Liver (tissue), 9 donors: ENCODE data around the gene KCTD12. TPM values are rescaled to one million over a fixed set of nuclear protein-coding genes. Genes with fewer than 3 reads are reported as not detected.

Experiments
- DNase-seq: peaks from one replicate; pipeline ENCODE4 v3.0.0-alpha.2; 2017; ENCODE audit warnings: low spot score
- H3K27ac ChIP-seq, 2 donors: one replicate each; pipeline ENCODE4 v1.7.0; 2013; ENCODE audit warnings: inconsistent platforms in 2 of 2, low read length in 2 of 2, control low read depth in 1 of 2, low read depth in 1 of 2, mild to moderate bottlenecking in 1 of 2
- H3K27me3 ChIP-seq, 4 donors: one replicate each; pipeline versions ENCODE4 v1.6.1 to v1.7.0; 2013; ENCODE audit warnings: low read length in 3 of 4, inconsistent platforms in 1 of 4, mild to moderate bottlenecking in 1 of 4, moderate library complexity in 1 of 4; ENCODE audit not compliant: control insufficient read depth in 4 of 4, insufficient read depth in 4 of 4
- H3K36me3 ChIP-seq, 4 donors: one replicate each; pipeline versions ENCODE4 v1.6.1 to v1.7.0; 2013; ENCODE audit warnings: low read length in 3 of 4, mild to moderate bottlenecking in 3 of 4, low read depth in 1 of 4, moderate library complexity in 1 of 4; ENCODE audit not compliant: control insufficient read depth in 4 of 4, insufficient read depth in 3 of 4
- H3K4me1 ChIP-seq, 4 donors: one replicate each; pipeline versions ENCODE4 v1.6.1 to v1.7.0; 2013; ENCODE audit warnings: low read length in 3 of 4, mild to moderate bottlenecking in 3 of 4, moderate library complexity in 1 of 4; ENCODE audit not compliant: control insufficient read depth in 4 of 4, insufficient read depth in 4 of 4
- H3K4me3 ChIP-seq, 3 donors: one replicate each; pipeline versions ENCODE4 v1.6.1 to v1.7.0; 2013; ENCODE audit warnings: low read length in 3 of 3, control low read depth in 1 of 3, low read depth in 1 of 3, mild to moderate bottlenecking in 1 of 3
- H3K9ac ChIP-seq, 2 donors: one replicate each; pipeline ENCODE4 v1.7.0; 2013; ENCODE audit warnings: low read length in 2 of 2, mild to moderate bottlenecking in 2 of 2, moderate library complexity in 2 of 2, control low read depth in 1 of 2, low read depth in 1 of 2
- H3K9me3 ChIP-seq, 4 donors: one replicate each; pipeline versions ENCODE4 v1.6.1 to v1.7.0; 2013; ENCODE audit warnings: low read length in 3 of 4; ENCODE audit not compliant: control insufficient read depth in 4 of 4
- EGR1 ChIP-seq, 2 donors: IDR thresholded peaks; 2 replicates each; pipeline ENCODE4 v1.6.1; 2016 to 2018; ENCODE audit warnings: antibody characterized with exemption in 2 of 2, low read depth in 2 of 2
- FOXA1 ChIP-seq: IDR thresholded peaks from 2 replicates; pipeline ENCODE4 v1.6.1; 2016; ENCODE audit warnings: antibody characterized with exemption
- FOXA2 ChIP-seq: IDR thresholded peaks from 2 replicates; pipeline ENCODE4 v1.6.1; 2016; ENCODE audit warnings: antibody characterized with exemption
- HNF4A ChIP-seq, 2 donors: conservative IDR thresholded peaks; 2 replicates each; pipeline ENCODE4 v1.6.1; 2016; ENCODE audit warnings: antibody characterized with exemption in 2 of 2, mild to moderate bottlenecking in 2 of 2
- HNF4G ChIP-seq: IDR thresholded peaks from 2 replicates; pipeline ENCODE4 v1.6.1; 2016; ENCODE audit warnings: antibody characterized with exemption
- JUND ChIP-seq, 2 donors: IDR thresholded peaks; 2 replicates each; pipeline ENCODE4 v1.6.1; 2016; ENCODE audit warnings: antibody characterized with exemption in 2 of 2
- NR2F2 ChIP-seq: IDR thresholded peaks from 2 replicates; pipeline ENCODE4 v1.6.1; 2016; ENCODE audit warnings: antibody characterized with exemption
- RAD21 ChIP-seq, 2 donors: IDR thresholded peaks; 2 replicates each; pipeline ENCODE4 v1.6.1; 2016; ENCODE audit warnings: antibody characterized with exemption in 2 of 2, mild to moderate bottlenecking in 2 of 2
- RXRA ChIP-seq, 2 donors: IDR thresholded peaks; 2 replicates each; pipeline ENCODE4 v1.6.1; 2017 to 2018; ENCODE audit warnings: antibody characterized with exemption in 2 of 2, mild to moderate bottlenecking in 1 of 2
- SP1 ChIP-seq: IDR thresholded peaks from 2 replicates; pipeline ENCODE4 v1.6.1; 2018; ENCODE audit warnings: antibody characterized with exemption, mild to moderate bottlenecking
- TAF1 ChIP-seq: conservative IDR thresholded peaks from 2 replicates; pipeline ENCODE4 v1.6.1; 2016; ENCODE audit warnings: antibody characterized with exemption, mild to moderate bottlenecking
- YY1 ChIP-seq: IDR thresholded peaks from 2 replicates; pipeline ENCODE4 v1.6.1; 2016; ENCODE audit warnings: antibody characterized with exemption, mild to moderate bottlenecking
- WGBS: extraction: QIAGEN DNeasy Blood & Tissue Kit; methylation state at CpG from one replicate; pipeline ENCODE4 v1.1.7; 2013; 5-methylcytosine and 5-hydroxymethylcytosine counted together
- polyA plus RNA-seq, 2 donors: library from polyadenylated mRNA; stranded (reverse) in 1 of 2; unstranded in 1 of 2; fragments of 200-250 nt in 1 of 2; fragments of >200 nt in 1 of 2; fragmentation: Nextera tagmentation in 1 of 2; extraction: Ambion mirVana in 1 of 2; gene quantifications; one replicate each; pipeline versions ENCODE4 v1.2.1 to v1.2.3, GENCODE V29; 2013 to 2015
- total RNA-seq, 2 donors: library from RNA; depleted of rRNA; stranded (reverse); fragments of >200 nt; gene quantifications; one replicate each; pipeline ENCODE4 v1.2.3, GENCODE V29; 2014
- TF ChIP-seq, protein P1 (sequence below): IDR thresholded peaks from 2 replicates; pipeline ENCODE4 v1.6.1; 2016; ENCODE audit warnings: antibody characterized with exemption
- TF ChIP-seq, protein P2 (sequence below): fragments of 150-350 bp; IDR thresholded peaks from 2 replicates; pipeline ENCODE4 v1.5.1; 2017; ENCODE audit warnings: improper control_type of control experiment, low read depth, low read length; ENCODE audit not compliant: missing input control
- TF ChIP-seq, protein P3 (sequence below): IDR thresholded peaks from 2 replicates; pipeline ENCODE4 v1.6.1; 2016; ENCODE audit warnings: antibody characterized with exemption
- TF ChIP-seq, protein P4 (sequence below): IDR thresholded peaks from 2 replicates; pipeline ENCODE4 v1.6.1; 2016; ENCODE audit warnings: antibody characterized with exemption
- TF ChIP-seq, protein P5 (sequence below): IDR thresholded peaks from 2 replicates; pipeline ENCODE4 v1.6.1; 2016; ENCODE audit warnings: antibody characterized with exemption, mild to moderate bottlenecking
- donor health status: healthy.
- donor health status: healthy.
- donor health status: healthy.
- donor health status: healthy.
- donor health status: healthy.

The KCTD12 gene
- total and polyA plus RNA-seq, 4 donors = 1.5 to 14.8 (median 6.6) TPM

DNA sequence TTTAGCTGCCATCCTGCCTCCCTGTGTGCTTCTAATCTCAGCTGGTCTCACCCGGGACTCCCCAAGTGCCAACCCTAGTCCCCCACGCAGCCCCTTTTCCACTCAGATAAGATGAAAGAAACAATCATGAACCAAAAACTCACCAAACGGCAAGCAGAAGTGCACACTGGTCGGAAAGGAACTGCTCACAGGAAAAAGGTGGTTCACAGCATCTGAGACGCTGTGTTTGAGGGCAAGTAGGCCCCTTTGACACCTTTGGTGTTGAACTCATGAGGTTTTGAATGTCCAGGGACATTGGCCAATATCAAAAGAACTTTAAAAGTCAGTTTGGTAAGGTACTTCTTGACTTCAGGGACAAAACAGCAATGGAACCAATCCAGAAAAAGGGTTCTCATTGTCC lies 41.8 kb upstream of the KCTD12 start:
- Histone ChIP-seq H3K27me3 (no peaks in the 10 kb centered on the region), H3K4me3 (no peak overlapping the region), H3K9me3 (no peaks in the 10 kb centered on the region), H3K4me1 (no peaks in the 10 kb centered on the region), H3K27ac (no peak overlapping the region), H3K36me3 (no peaks in the 10 kb centered on the region), H3K9ac (no peak overlapping the region)
- no peak for DNase-seq
- no peak for TF ChIP-seq RXRA (IDR thresholded peaks at IDR 0.05)
- no peak for TF ChIP-seq HNF4A (conservative IDR thresholded peaks at IDR 0.05)
- TF ChIP-seq, protein P1, sequence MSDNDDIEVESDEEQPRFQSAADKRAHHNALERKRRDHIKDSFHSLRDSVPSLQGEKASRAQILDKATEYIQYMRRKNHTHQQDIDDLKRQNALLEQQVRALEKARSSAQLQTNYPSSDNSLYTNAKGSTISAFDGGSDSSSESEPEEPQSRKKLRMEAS = no peak
- TF ChIP-seq YY1 = no peak
- no peak for TF ChIP-seq FOXA2
- TF ChIP-seq SP1 = no peak
- TF ChIP-seq, protein P2, sequence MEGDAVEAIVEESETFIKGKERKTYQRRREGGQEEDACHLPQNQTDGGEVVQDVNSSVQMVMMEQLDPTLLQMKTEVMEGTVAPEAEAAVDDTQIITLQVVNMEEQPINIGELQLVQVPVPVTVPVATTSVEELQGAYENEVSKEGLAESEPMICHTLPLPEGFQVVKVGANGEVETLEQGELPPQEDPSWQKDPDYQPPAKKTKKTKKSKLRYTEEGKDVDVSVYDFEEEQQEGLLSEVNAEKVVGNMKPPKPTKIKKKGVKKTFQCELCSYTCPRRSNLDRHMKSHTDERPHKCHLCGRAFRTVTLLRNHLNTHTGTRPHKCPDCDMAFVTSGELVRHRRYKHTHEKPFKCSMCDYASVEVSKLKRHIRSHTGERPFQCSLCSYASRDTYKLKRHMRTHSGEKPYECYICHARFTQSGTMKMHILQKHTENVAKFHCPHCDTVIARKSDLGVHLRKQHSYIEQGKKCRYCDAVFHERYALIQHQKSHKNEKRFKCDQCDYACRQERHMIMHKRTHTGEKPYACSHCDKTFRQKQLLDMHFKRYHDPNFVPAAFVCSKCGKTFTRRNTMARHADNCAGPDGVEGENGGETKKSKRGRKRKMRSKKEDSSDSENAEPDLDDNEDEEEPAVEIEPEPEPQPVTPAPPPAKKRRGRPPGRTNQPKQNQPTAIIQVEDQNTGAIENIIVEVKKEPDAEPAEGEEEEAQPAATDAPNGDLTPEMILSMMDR = no peak
- TF ChIP-seq, protein P3, sequence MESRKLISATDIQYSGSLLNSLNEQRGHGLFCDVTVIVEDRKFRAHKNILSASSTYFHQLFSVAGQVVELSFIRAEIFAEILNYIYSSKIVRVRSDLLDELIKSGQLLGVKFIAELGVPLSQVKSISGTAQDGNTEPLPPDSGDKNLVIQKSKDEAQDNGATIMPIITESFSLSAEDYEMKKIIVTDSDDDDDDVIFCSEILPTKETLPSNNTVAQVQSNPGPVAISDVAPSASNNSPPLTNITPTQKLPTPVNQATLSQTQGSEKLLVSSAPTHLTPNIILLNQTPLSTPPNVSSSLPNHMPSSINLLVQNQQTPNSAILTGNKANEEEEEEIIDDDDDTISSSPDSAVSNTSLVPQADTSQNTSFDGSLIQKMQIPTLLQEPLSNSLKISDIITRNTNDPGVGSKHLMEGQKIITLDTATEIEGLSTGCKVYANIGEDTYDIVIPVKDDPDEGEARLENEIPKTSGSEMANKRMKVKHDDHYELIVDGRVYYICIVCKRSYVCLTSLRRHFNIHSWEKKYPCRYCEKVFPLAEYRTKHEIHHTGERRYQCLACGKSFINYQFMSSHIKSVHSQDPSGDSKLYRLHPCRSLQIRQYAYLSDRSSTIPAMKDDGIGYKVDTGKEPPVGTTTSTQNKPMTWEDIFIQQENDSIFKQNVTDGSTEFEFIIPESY = no peak
- no peak for TF ChIP-seq RAD21 (IDR thresholded peaks at IDR 0.05)
- TF ChIP-seq EGR1 (IDR thresholded peaks at IDR 0.05; ENCODE audit: low read depth in 2 of 2) = no peak
- no peak for TF ChIP-seq HNF4G
- TF ChIP-seq TAF1 = no peak
- TF ChIP-seq, protein P4, sequence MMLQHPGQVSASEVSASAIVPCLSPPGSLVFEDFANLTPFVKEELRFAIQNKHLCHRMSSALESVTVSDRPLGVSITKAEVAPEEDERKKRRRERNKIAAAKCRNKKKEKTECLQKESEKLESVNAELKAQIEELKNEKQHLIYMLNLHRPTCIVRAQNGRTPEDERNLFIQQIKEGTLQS = no peak
- no peak for TF ChIP-seq FOXA1
- no peak for TF ChIP-seq NR2F2
- TF ChIP-seq JUND (IDR thresholded peaks at IDR 0.05) = no peak
- WGBS = 81% methylated on average over 5 of the region's 5 CpGs

DNA sequence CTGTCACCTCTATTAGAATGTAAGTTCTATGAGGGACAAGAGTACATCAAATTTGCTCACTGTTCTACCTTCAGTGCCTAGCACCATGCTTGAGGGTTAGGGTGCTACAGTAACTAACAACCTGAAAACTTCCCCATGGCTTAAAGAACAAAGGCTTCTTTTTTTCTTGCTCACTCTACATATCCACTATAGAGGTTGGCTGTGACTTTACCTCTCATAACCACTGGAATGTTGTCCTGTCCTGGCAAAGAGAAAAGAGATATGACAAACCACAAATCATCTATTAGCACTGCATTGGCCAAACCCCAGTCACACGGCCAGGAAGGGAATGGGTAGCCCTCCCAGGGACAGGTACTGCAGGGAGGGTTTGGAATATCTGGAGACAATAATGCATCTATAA lies 38.9 kb upstream of the KCTD12 start:
- Histone ChIP-seq H3K4me3 (no peak overlapping the region), H3K9ac (no peak overlapping the region), H3K9me3 (no peaks in the 10 kb centered on the region), H3K27ac (no peak overlapping the region), H3K4me1 (no peaks in the 10 kb centered on the region), H3K27me3 (no peaks in the 10 kb centered on the region), H3K36me3 (no peaks in the 10 kb centered on the region)
- WGBS = 75% methylated on average over 1 of the region's 1 CpG
- no peak for DNase-seq
- no peak for TF ChIP-seq HNF4G
- no peak for TF ChIP-seq SP1

DNA sequence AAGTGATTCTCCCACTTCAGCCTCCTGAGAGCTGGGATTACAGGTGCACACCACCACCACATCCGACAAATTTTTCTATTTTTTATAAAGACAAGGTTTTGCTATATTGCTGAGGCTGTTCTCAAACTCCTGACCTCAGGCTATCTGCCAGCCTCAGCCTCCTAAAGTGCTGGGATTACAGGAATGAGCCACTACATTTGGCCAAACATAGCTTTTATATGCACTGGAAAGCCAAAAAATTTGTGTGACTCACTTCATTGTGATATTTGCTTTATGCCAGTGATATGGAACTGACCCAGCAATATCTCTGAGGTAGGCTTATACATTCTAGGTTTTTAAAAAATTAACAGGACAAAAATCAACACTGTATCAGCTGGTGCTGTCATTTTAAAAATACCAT lies 35.3 kb upstream of the KCTD12 start:
- no peak for DNase-seq

More for the DNA sequence above, 35.3 kb upstream of the KCTD12 start:
- TF ChIP-seq RXRA (IDR thresholded peaks at IDR 0.05) = no peak
- TF ChIP-seq, protein P5, sequence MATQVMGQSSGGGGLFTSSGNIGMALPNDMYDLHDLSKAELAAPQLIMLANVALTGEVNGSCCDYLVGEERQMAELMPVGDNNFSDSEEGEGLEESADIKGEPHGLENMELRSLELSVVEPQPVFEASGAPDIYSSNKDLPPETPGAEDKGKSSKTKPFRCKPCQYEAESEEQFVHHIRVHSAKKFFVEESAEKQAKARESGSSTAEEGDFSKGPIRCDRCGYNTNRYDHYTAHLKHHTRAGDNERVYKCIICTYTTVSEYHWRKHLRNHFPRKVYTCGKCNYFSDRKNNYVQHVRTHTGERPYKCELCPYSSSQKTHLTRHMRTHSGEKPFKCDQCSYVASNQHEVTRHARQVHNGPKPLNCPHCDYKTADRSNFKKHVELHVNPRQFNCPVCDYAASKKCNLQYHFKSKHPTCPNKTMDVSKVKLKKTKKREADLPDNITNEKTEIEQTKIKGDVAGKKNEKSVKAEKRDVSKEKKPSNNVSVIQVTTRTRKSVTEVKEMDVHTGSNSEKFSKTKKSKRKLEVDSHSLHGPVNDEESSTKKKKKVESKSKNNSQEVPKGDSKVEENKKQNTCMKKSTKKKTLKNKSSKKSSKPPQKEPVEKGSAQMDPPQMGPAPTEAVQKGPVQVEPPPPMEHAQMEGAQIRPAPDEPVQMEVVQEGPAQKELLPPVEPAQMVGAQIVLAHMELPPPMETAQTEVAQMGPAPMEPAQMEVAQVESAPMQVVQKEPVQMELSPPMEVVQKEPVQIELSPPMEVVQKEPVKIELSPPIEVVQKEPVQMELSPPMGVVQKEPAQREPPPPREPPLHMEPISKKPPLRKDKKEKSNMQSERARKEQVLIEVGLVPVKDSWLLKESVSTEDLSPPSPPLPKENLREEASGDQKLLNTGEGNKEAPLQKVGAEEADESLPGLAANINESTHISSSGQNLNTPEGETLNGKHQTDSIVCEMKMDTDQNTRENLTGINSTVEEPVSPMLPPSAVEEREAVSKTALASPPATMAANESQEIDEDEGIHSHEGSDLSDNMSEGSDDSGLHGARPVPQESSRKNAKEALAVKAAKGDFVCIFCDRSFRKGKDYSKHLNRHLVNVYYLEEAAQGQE = no peak
- TF ChIP-seq FOXA1 = no peak
- TF ChIP-seq HNF4A (conservative IDR thresholded peaks at IDR 0.05) = no peak
- TF ChIP-seq YY1 = no peak
- no peaks in the 10 kb centered on the region for H3K9me3 ChIP-seq
- no peak overlapping the region for H3K4me3 ChIP-seq
- no peaks in the 10 kb centered on the region for H3K27me3 ChIP-seq
- no peaks in the 10 kb centered on the region for H3K36me3 ChIP-seq
- WGBS = 86% methylated on average over 1 of the region's 1 CpG
- H3K9ac ChIP-seq = no peak overlapping the region
- no peaks in the 10 kb centered on the region for H3K4me1 ChIP-seq
- H3K27ac ChIP-seq = no peak overlapping the region
